ENCODE data around the gene GLP2R.

GLP2R gene

DNA sequence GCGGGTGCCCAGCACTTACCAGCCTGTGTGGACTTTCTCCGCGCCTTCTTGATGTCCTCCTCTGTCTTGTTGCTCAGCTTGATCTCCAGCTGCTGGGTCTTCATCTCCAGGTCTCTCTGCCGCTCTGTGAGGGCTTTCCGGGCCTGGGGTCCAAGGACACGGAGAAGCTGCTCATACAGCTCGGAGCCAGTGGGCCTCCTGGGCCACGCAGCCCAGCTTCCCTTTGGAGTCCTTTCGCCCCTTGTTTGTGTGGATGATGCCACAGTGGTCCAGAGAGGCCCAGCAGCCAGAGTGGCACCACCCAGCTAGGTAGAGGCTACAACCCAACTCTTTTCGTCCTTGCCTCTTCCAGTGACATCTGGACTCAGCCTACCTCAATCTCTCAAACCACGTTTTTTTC is 99.7 kb downstream of the GLP2R start:
- no peak for DNase-seq (ENCODE audit: low spot score)

- DNase-seq (ENCODE audit: low spot score): no peak
Measured at GRCh38 chr17:9926150-9926804, 100.6 kb downstream of the GLP2R start.

- DNase-seq (ENCODE audit: low spot score): no peak
Measured at GRCh38 chr17:9928601-9929333, 103.0 kb downstream of the GLP2R start.

- DNase-seq (ENCODE audit: low spot score): no peak
Measured at GRCh38 chr17:9929871-9930270, 104.1 kb downstream of the GLP2R start.

DNA sequence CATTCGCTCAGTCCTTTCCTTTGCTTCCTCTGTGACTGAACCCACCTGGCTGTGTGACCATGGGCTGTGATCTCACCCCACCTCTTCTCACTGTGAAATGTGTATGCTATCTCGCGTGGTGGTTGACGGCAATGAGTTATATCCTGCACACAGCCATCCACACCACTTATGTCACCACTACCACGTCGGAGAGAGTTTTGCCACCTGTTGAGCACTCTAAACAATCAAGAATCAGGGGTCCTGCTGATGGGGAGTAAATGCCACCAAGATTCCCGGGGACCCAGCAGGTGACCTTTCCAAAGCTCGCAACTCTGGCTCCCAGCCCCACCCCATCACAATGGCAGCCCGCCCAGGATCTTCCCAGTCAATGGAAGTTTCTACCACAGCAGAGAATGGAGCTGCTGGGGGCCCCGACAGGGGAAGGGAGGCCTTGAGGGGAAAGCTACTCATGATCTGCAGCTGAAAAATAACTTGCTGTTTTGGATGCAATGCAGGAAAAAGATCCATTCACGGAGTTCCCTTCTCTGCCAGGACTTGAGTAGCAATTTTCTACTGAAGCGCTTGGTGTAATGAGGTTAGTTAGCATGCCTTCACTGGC is 105.5 kb downstream of the GLP2R start:
- no peak for DNase-seq (ENCODE audit: low spot score)

DNA sequence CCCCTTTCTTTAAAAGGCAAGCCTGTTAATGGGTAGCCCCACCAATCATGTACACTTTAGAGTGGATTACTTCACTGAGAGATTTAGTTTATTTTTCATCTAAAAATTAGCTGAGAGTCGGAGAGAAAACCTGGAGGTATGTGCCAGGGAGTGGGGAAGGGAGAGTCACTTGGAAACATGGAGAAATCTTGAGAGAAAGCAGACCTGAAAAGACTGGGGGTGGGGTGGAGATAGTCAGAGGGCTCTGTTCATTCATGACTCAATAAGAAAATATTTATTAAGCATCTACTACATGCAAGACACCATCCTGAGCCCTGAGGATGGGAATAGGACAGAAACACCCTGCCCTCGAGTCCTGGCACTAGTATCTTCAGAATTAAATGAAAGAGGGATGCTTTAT is 106.8 kb downstream of the GLP2R start:
- DNase-seq (ENCODE audit: low spot score): no peak

GRCh38 chr17:9934331-9934730 is 108.6 kb downstream of the GLP2R start:
- no peak for DNase-seq (ENCODE audit: low spot score)

GRCh38 chr17:9935408-9935807 is 109.7 kb downstream of the GLP2R start:
- no peak for DNase-seq (ENCODE audit: low spot score)

DNA sequence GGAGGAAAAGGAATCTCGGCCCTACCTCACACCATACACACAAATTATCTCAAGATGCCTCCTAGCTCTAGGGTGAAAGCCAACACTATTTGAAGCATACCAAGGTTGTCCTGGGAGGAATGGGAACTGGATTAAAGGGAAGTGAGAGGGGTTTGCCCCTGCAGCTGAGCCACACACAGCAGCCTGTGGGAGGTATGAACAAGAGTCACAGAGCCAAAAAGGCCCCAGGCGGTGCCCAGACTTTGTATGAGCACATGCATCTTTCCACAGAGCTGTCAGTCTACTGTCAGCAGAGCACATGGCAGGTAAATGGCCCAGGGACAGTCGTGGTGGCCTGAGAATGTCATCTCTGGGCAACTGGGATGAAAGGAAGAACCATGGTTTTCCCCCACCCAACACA is 110.4 kb downstream of the GLP2R start:
- DNase-seq (ENCODE audit: low spot score): no peak

DNA sequence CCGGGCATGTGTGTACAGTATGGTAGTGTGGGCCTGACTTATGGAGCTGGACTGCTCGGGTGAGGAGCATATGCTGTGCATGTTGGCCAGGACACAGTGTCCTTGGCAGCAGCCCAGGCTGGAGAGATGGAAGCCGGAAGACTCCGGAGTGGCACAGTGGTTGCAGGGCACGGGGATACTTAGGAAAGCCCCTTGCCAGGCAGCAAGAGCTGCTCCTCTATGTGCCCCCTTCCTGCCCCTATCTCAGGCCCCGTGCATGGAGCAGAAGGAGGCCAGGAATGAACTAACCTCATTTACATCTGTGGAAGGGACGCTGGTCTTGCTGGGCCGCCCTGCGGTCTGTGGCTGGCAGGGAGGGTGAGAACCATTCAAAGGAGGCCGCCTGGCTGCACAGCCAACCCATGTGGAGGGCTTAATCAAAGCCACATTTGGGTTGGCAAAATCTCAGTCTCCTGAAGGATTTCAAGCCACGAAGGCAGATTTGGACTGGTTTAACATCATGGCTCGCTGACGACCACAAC is 111.6 kb downstream of the GLP2R start:
- no peak for DNase-seq (ENCODE audit: low spot score)

- no peak for DNase-seq (ENCODE audit: low spot score)
Measured at GRCh38 chr17:9937901-9938300, 112.2 kb downstream of the GLP2R start.

GRCh38 chr17:9938764-9939163 is 113.0 kb downstream of the GLP2R start:
- DNase-seq (ENCODE audit: low spot score): no peak

DNA sequence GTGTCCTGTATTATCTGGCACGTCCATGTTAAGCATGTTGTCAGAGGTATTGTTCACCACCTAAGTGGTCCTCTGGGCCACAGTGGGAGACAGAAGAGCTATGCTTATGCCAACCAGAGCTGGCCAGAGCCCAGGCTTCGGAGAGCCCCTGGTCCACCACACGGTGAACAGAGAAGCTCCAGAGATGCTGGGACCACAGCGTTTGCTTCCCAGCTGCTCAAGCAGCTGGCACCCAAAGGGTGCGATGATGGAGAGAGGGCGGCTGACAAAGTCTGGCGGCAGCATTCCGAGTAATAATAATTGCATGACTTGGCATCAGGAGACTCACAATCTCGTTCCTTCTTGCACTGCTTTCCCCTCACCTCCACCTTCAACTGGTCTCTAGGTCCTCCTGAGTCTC is 115.1 kb downstream of the GLP2R start:
- DNase-seq (ENCODE audit: low spot score): no peak

DNA sequence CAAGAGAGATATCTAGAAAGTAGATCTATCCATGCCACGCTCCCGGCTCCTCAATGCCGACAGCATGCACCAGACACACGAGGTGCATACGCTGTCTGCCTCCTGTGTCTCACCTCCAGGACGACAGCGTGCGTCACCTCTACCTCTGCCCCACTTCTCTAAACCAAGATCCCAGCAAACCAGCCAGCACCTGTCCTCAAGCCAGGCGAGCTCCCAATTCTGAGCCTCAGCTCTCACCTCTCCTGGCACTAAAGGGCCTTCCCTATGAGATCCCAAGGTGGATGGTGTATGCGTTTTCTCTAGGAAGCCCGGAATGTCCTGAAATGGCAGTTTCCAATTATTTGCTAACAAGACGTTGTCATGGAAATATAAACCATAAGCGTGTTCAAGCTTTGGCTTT is 115.6 kb downstream of the GLP2R start:
- no peak for DNase-seq (ENCODE audit: low spot score)
